ENCODE results near the gene RNF208. TPM values are rescaled to one million over a fixed set of nuclear protein-coding genes. Genes with fewer than 3 reads are reported as not detected.

The RNF208 gene
- polyA plus RNA-seq, 1 donor = 11.0 TPM

- peak overlapping the region; percentile 66 for H3K27ac ChIP-seq (ENCODE audit: low read length)
- no peaks in the 10 kb centered on the region for H3K27me3 ChIP-seq (ENCODE audit: control insufficient read depth, insufficient read depth, low read length)
- peaks cover 9% of the 10 kb centered on the region for H3K9me3 ChIP-seq (ENCODE audit: control insufficient read depth, low read depth, low read length)
- H3K4me1 ChIP-seq (ENCODE audit: control insufficient read depth, insufficient read depth, low read length) = peaks cover 33% of the 10 kb centered on the region
- H3K4me3 ChIP-seq (ENCODE audit: low read length) = no peak overlapping the region
- WGBS (ENCODE audit: insufficient coverage, low lambda C conversion rate) = no CpG with 5 or more reads among the region's 12 CpGs
- DNase-seq = peak in 1 of 2 donors; percentile 71
- H3K36me3 ChIP-seq (ENCODE audit: control insufficient read depth, insufficient read depth, low read length) = peaks cover 13% of the 10 kb centered on the region
Observed at GRCh38 chr9:137218754-137219271, 3.2 kb downstream of the RNF208 start.

- DNase-seq = no peak
Observed at GRCh38 chr9:137218212-137218753, 3.8 kb downstream of the RNF208 start.

GRCh38 chr9:137217276-137218211, 4.5 kb downstream of the RNF208 start:
- no peaks in the 10 kb centered on the region for H3K27me3 ChIP-seq (ENCODE audit: control insufficient read depth, insufficient read depth, low read length)
- no CpG with 5 or more reads among the region's 36 CpGs for WGBS (ENCODE audit: insufficient coverage, low lambda C conversion rate)

More at GRCh38 chr9:137218212-137218753, 3.8 kb downstream of the RNF208 start:
- Histone ChIP-seq H3K27me3 (ENCODE audit: control insufficient read depth, insufficient read depth, low read length) (no peaks in the 10 kb centered on the region), H3K36me3 (ENCODE audit: control insufficient read depth, insufficient read depth, low read length) (peaks cover 13% of the 10 kb centered on the region), H3K4me1 (ENCODE audit: control insufficient read depth, insufficient read depth, low read length) (peaks cover 33% of the 10 kb centered on the region), H3K27ac (ENCODE audit: low read length) (peak overlapping the region; percentile 66), H3K9me3 (ENCODE audit: control insufficient read depth, low read depth, low read length) (peaks cover 9% of the 10 kb centered on the region), H3K4me3 (ENCODE audit: low read length) (no peak overlapping the region)
- no CpG with 5 or more reads among the region's 30 CpGs for WGBS (ENCODE audit: insufficient coverage, low lambda C conversion rate)

GRCh38 chr9:137216188-137216965, 5.7 kb downstream of the RNF208 start:
- no CpG with 5 or more reads among the region's 30 CpGs for WGBS (ENCODE audit: insufficient coverage, low lambda C conversion rate)
- DNase-seq = no peak
- Histone ChIP-seq H3K4me3 (ENCODE audit: low read length) (no peak overlapping the region), H3K36me3 (ENCODE audit: control insufficient read depth, insufficient read depth, low read length) (peaks cover 13% of the 10 kb centered on the region), H3K9me3 (ENCODE audit: control insufficient read depth, low read depth, low read length) (peaks cover 9% of the 10 kb centered on the region), H3K4me1 (ENCODE audit: control insufficient read depth, insufficient read depth, low read length) (peaks cover 28% of the 10 kb centered on the region), H3K27me3 (ENCODE audit: control insufficient read depth, insufficient read depth, low read length) (no peaks in the 10 kb centered on the region), H3K27ac (ENCODE audit: low read length) (no peak overlapping the region)

More at GRCh38 chr9:137217276-137218211, 4.5 kb downstream of the RNF208 start:
- Histone ChIP-seq H3K9me3 (ENCODE audit: control insufficient read depth, low read depth, low read length) (peaks cover 9% of the 10 kb centered on the region), H3K4me3 (ENCODE audit: low read length) (peak overlapping the region; percentile 39), H3K36me3 (ENCODE audit: control insufficient read depth, insufficient read depth, low read length) (peaks cover 13% of the 10 kb centered on the region), H3K4me1 (ENCODE audit: control insufficient read depth, insufficient read depth, low read length) (peaks cover 28% of the 10 kb centered on the region), H3K27ac (ENCODE audit: low read length) (peak overlapping the region; percentile 54)
- DNase-seq = peak; percentile 78 to 88

GRCh38 chr9:137215196-137215986, 6.6 kb downstream of the RNF208 start:
- Histone ChIP-seq H3K27ac (ENCODE audit: low read length) (no peak overlapping the region), H3K27me3 (ENCODE audit: control insufficient read depth, insufficient read depth, low read length) (no peaks in the 10 kb centered on the region), H3K4me3 (ENCODE audit: low read length) (no peak overlapping the region), H3K9me3 (ENCODE audit: control insufficient read depth, low read depth, low read length) (peaks cover 5% of the 10 kb centered on the region), H3K36me3 (ENCODE audit: control insufficient read depth, insufficient read depth, low read length) (peaks cover 13% of the 10 kb centered on the region), H3K4me1 (ENCODE audit: control insufficient read depth, insufficient read depth, low read length) (peaks cover 28% of the 10 kb centered on the region)
- DNase-seq = no peak
- whole genome bisulfite sequencing (ENCODE audit: insufficient coverage, low lambda C conversion rate) = no CpG with 5 or more reads among the region's 22 CpGs

GRCh38 chr9:137214620-137215019, 7.4 kb downstream of the RNF208 start:
- Histone ChIP-seq H3K4me3 (ENCODE audit: low read length) (no peak overlapping the region), H3K27ac (ENCODE audit: low read length) (no peak overlapping the region), H3K9me3 (ENCODE audit: control insufficient read depth, low read depth, low read length) (no peaks in the 10 kb centered on the region), H3K27me3 (ENCODE audit: control insufficient read depth, insufficient read depth, low read length) (no peaks in the 10 kb centered on the region), H3K4me1 (ENCODE audit: control insufficient read depth, insufficient read depth, low read length) (peaks cover 27% of the 10 kb centered on the region), H3K36me3 (ENCODE audit: control insufficient read depth, insufficient read depth, low read length) (peaks cover 15% of the 10 kb centered on the region)
- DNase-seq = no peak
- no CpG with 5 or more reads among the region's 19 CpGs for WGBS (ENCODE audit: insufficient coverage, low lambda C conversion rate)

GRCh38 chr9:137213160-137214060, 8.6 kb downstream of the RNF208 start:
- no peaks in the 10 kb centered on the region for H3K9me3 ChIP-seq (ENCODE audit: control insufficient read depth, low read depth, low read length)
- no CpG with 5 or more reads among the region's 49 CpGs for WGBS (ENCODE audit: insufficient coverage, low lambda C conversion rate)
- peaks cover 17% of the 10 kb centered on the region for H3K36me3 ChIP-seq (ENCODE audit: control insufficient read depth, insufficient read depth, low read length)
- no peak for DNase-seq
- H3K4me3 ChIP-seq (ENCODE audit: low read length) = no peak overlapping the region
- H3K4me1 ChIP-seq (ENCODE audit: control insufficient read depth, insufficient read depth, low read length) = peaks cover 18% of the 10 kb centered on the region
- H3K27ac ChIP-seq (ENCODE audit: low read length) = no peak overlapping the region
- H3K27me3 ChIP-seq (ENCODE audit: control insufficient read depth, insufficient read depth, low read length) = no peaks in the 10 kb centered on the region

GRCh38 chr9:137212520-137212919, 9.5 kb downstream of the RNF208 start:
- Histone ChIP-seq H3K27me3 (ENCODE audit: control insufficient read depth, insufficient read depth, low read length) (no peaks in the 10 kb centered on the region), H3K27ac (ENCODE audit: low read length) (no peak overlapping the region), H3K4me3 (ENCODE audit: low read length) (no peak overlapping the region), H3K9me3 (ENCODE audit: control insufficient read depth, low read depth, low read length) (no peaks in the 10 kb centered on the region), H3K36me3 (ENCODE audit: control insufficient read depth, insufficient read depth, low read length) (peaks cover 17% of the 10 kb centered on the region), H3K4me1 (ENCODE audit: control insufficient read depth, insufficient read depth, low read length) (peaks cover 9% of the 10 kb centered on the region)
- WGBS (ENCODE audit: insufficient coverage, low lambda C conversion rate) = no CpG with 5 or more reads among the region's 21 CpGs
- no peak for DNase-seq

GRCh38 chr9:137211532-137211931, 10.5 kb downstream of the RNF208 start:
- peaks cover 1% of the 10 kb centered on the region for H3K4me1 ChIP-seq (ENCODE audit: control insufficient read depth, insufficient read depth, low read length)
- H3K4me3 ChIP-seq (ENCODE audit: low read length) = no peak overlapping the region
- no peak for DNase-seq
- no peak overlapping the region for H3K27ac ChIP-seq (ENCODE audit: low read length)
- WGBS (ENCODE audit: insufficient coverage, low lambda C conversion rate) = 90% methylated on average over 2 of the region's 13 CpGs
- H3K9me3 ChIP-seq (ENCODE audit: control insufficient read depth, low read depth, low read length) = no peaks in the 10 kb centered on the region
- peaks cover 17% of the 10 kb centered on the region for H3K36me3 ChIP-seq (ENCODE audit: control insufficient read depth, insufficient read depth, low read length)
- no peaks in the 10 kb centered on the region for H3K27me3 ChIP-seq (ENCODE audit: control insufficient read depth, insufficient read depth, low read length)
